Dermis microvascular lymphatic vessel endothelial cell (primary cell): Measurements from ENCODE around the gene FUS. TPM values are rescaled to one million over a fixed set of nuclear protein-coding genes. Genes with fewer than 3 reads are reported as not detected.
"Not testable (repeated sequence)": the region's sequence is repeated elsewhere in the genome, so short reads cannot be mapped to it uniquely, and the experiment has no call there.

Experiments
- DNase-seq, 2 donors: peaks; one replicate each; pipeline versions ENCODE4 v3.0.0 to v3.0.0-alpha.2; 2010; ENCODE audit warnings: low read depth in 2 of 2
- total RNA-seq: library from RNA; depleted of rRNA; stranded (reverse); fragments of >200 nt; gene quantifications from 2 replicates; pipeline ENCODE4 v1.2.1, GENCODE V29; 2014

FUS gene
- total RNA-seq, 1 donor from 2014 or later = 33.6 TPM

GRCh38 chr16:31186930-31187807 lies 7.2 kb downstream of the FUS start:
- DNase-seq = no peak

- no peak for DNase-seq
Observed at GRCh38 chr16:31187808-31188189, 7.9 kb downstream of the FUS start.

GRCh38 chr16:31188450-31189411 lies 8.8 kb downstream of the FUS start:
- DNase-seq = no peak

- no peak for DNase-seq
Observed at GRCh38 chr16:31189412-31189778, 9.5 kb downstream of the FUS start.

- no peak for DNase-seq
Observed at GRCh38 chr16:31190061-31190460, 10.1 kb downstream of the FUS start.

- no peak for DNase-seq
Observed at GRCh38 chr16:31190818-31191444, 11.0 kb downstream of the FUS start.

GRCh38 chr16:31191697-31192428 lies 11.9 kb downstream of the FUS start:
- DNase-seq = no peak

GRCh38 chr16:31192856-31193642 lies 13.1 kb downstream of the FUS start:
- DNase-seq = no peak

- DNase-seq = no peak
Observed at GRCh38 chr16:31193874-31194273, 13.9 kb downstream of the FUS start.

GRCh38 chr16:31194898-31195297 lies 15.0 kb downstream of the FUS start:
- no peak for DNase-seq

- DNase-seq = not testable (repeated sequence)
Observed at GRCh38 chr16:31195861-31196260, 15.9 kb downstream of the FUS start.

- DNase-seq = no peak
Observed at GRCh38 chr16:31196324-31197088, 16.6 kb downstream of the FUS start.

GRCh38 chr16:31198207-31198882 lies 18.4 kb downstream of the FUS start:
- no peak for DNase-seq

- DNase-seq = no peak
Observed at GRCh38 chr16:31199430-31200041, 19.6 kb downstream of the FUS start.

GRCh38 chr16:31200111-31200510 lies 20.2 kb downstream of the FUS start:
- DNase-seq = not testable (repeated sequence)

- no peak for DNase-seq
Observed at GRCh38 chr16:31200821-31201568, 21.1 kb downstream of the FUS start.

- no peak for DNase-seq
Observed at GRCh38 chr16:31201582-31202413, 21.9 kb downstream of the FUS start.
